ENCODE data around the gene NOCT. TPM values are rescaled to one million over a fixed set of nuclear protein-coding genes. Genes with fewer than 3 reads are reported as not detected.
A peak's percentile ranks its signal among the peaks of the same experiment; 100 is the strongest.

The NOCT gene
- polyA plus RNA-seq, 6 donors from 2014 or later: 0.41 to 4.3 (median 1.3) TPM; not detected in 1

DNA sequence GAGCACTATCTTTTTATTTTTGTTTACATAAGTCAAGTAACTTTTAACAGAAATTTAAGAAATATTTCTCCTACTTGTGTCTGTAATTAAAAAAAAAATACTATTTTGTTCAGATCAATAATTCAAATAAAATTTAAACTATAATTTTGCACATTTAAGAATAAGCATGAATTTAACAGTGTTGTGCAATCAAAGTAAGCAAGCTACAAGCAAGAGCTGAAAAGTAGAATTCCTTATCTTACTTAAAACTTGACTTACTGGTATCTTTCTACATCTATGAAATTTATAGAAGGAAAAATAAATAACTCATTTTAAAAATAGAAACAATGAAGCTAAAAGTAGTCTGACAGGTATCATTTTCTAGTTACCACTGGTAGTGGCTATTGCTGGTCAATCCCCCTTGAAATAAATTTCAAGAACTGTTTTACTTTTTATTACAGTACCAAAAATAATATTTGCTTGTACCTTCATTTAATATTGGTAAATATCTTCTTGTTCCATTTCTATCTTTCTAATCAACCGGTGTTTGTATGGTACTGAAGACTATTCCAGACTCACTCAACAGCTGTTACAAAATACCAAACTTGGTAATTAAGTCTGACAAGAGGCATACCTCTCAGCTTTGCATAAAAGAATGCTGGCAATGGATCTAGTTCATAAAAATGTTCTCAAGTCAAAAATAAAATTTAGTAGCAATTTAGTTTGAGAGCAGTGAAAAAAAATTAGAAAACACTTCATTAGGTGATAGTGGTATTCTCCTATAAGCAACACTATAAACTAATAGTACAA is 62.2 kb downstream of the NOCT start:
- Mint-ChIP-seq H3K36me3 (no peaks in the 10 kb centered on the region), H3K4me1 (peaks cover 26 to 66% (median 28%) of the 10 kb centered on the region in 3 donors), H3K9me3 (no peaks in the 10 kb centered on the region), H3K4me3 (peak overlapping the region in 1 of 8 donors; percentile 28), H3K27me3 (no peaks in the 10 kb centered on the region), H3K27ac (no peak overlapping the region)
- DNase-seq (no peak), ATAC-seq (ENCODE audit: low read depth in 2 of 2) (no peak)

DNA sequence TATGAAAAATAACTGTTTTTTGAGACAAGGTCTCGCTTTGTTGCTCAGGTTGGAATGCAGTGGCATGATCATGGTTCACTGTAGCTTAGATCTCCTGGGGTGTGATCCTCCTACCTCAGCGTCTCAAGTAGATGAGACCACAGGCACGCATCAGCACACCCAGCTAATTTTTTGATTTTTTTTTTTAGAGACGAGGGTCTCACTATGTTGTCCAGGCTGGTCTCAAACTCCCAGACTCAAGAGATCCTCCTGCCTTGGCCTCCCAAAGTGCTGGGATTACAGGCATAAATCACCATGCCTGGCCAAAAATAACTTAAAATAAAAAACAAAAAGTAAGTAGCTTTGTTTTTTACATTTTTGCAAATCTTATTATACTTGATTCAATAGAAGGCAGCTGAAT is 63.3 kb downstream of the NOCT start:
- DNase-seq (no peak), ATAC-seq (ENCODE audit: low read depth in 2 of 2) (no peak)
- H3K36me3 Mint-ChIP-seq: peaks cover 0 to 5% of the 10 kb centered on the region in 2 donors
- H3K27ac Mint-ChIP-seq: peak overlapping the region in 3 of 6 donors; percentile 29 to 79 (median 60)
- no peaks in the 10 kb centered on the region for H3K9me3 Mint-ChIP-seq
- peaks cover 26 to 65% (median 28%) of the 10 kb centered on the region in 3 donors for H3K4me1 Mint-ChIP-seq
- H3K27me3 Mint-ChIP-seq: no peaks in the 10 kb centered on the region
- H3K4me3 Mint-ChIP-seq: no peak overlapping the region

DNA sequence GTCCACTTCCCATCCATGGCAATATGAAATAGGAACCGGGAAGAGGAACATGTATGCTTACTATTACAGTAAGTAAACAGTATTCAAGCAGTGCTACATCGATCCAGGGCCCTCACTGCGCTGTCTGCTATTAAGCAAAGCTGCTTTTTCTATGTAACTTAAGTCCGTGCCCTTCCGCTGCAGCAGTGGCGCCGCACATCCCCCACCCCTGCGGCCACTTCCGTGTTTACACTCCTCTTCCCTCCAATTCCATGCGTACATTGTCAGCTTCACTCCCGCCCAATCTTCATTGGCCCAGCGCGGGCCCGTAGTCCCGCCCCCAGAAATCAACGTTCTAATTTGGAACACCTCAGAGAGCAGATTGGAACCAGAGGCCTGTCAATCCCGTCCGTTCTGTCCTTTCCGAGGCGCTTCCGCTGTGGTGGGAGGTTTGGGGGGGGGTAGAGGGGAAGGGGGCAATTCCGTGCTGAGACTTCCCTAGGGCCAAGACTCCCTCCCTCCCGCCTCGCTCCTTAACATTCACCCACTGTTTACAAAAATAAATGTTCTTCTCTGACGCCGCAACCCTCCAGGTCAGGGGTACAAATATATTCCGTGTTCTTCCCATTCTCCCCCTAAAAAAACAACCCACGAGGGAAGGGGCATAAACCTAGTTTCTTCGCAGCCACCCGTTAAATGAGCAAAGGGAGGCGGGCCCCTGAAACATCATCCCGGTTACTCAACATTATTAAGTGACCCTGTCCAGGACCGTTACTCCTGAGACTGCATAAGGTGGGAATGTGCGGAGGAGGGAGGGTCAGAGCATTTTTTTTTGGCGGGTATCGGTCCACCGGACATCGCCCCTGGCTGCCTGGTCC is 67.4 kb downstream of the NOCT start:
- Mint-ChIP-seq H3K9me3 (no peaks in the 10 kb centered on the region), H3K4me1 (peaks cover 11 to 47% (median 20%) of the 10 kb centered on the region in 3 donors), H3K36me3 (peaks cover 0 to 7% of the 10 kb centered on the region in 2 donors), H3K27ac (peak overlapping the region; percentile 86 to 99 (median 99)), H3K27me3 (no peaks in the 10 kb centered on the region), H3K4me3 (peak overlapping the region; percentile 85 to 100 (median 98))
- DNase-seq (peak; percentile 96), ATAC-seq (ENCODE audit: low read depth in 2 of 2) (peak; percentile 73 to 74)

DNA sequence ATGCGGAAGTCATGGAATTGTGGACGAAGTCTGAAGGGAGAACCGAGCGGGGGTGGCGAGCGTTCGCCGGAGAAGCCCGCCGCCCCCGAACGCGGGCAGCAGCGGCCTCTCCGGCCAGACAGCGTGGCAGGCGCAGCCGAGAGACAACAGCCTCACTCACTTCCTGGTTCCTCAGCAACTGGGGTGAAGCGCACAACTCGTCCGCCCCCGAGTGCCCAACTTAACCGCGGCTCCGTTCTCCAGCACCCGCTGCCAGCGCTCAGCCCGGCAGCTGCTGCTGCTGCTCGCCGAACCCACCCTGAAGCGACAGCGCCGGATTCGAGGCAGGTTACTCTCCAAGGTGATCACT is 68.0 kb downstream of the NOCT start:
- H3K27ac Mint-ChIP-seq: peak overlapping the region; percentile 86 to 99 (median 99)
- H3K36me3 Mint-ChIP-seq: peaks cover 0 to 7% of the 10 kb centered on the region in 2 donors
- peak overlapping the region; percentile 85 to 100 (median 98) for H3K4me3 Mint-ChIP-seq
- ATAC-seq (ENCODE audit: low read depth in 2 of 2) (peak; percentile 47 to 50), DNase-seq (peak; percentile 80)
- no peaks in the 10 kb centered on the region for H3K9me3 Mint-ChIP-seq
- H3K27me3 Mint-ChIP-seq: no peaks in the 10 kb centered on the region
- H3K4me1 Mint-ChIP-seq: peaks cover 11 to 45% (median 20%) of the 10 kb centered on the region in 3 donors

DNA sequence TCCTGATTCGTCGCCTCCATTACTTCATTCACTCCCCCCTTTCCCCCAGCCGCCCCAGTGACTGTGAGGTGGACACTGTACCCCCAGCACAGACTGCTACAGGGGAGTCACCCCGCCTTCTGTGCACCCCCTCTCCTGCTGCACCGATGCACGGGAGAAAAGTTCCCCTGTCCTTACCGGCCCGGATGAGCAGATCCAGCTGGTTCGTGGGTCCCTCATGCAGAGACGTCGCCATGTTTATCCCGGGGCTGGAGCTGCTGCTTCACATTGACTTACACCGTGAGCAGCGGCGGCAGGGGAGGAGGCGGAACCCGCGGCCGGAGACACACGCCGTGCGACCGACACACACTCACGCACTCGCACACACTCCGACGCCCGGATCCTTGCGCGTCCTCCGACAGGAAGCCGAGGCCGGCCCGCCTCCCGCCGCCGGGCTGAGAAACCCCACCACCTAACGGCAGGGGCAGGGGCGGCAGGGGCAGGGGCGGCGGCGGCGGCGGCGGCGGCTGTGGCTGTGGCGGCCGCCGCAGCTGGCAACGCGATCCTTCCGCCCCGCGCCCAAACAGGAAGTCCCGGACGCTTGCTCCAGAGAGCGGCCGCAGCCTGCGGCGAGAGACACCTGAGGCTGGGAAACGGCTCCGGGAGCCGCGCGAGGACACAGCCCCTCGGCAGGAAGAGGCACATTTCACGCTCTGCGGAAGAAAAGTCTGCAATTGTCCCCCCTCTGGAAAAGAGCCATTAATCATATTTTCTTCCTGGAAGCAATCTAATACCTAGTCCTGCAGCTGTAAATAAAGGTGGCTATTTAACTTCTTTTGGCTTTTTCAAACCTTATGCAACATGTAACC is 68.6 kb downstream of the NOCT start:
- ATAC-seq (ENCODE audit: low read depth in 2 of 2) (peak; percentile 60 to 61), DNase-seq (peak; percentile 88)
- peak overlapping the region; percentile 86 to 99 (median 99) for H3K27ac Mint-ChIP-seq
- H3K36me3 Mint-ChIP-seq: peaks cover 0 to 7% of the 10 kb centered on the region in 2 donors
- no peaks in the 10 kb centered on the region for H3K27me3 Mint-ChIP-seq
- H3K4me3 Mint-ChIP-seq: peak overlapping the region; percentile 85 to 100 (median 98)
- peaks cover 11 to 41% (median 20%) of the 10 kb centered on the region in 3 donors for H3K4me1 Mint-ChIP-seq
- no peaks in the 10 kb centered on the region for H3K9me3 Mint-ChIP-seq

DNA sequence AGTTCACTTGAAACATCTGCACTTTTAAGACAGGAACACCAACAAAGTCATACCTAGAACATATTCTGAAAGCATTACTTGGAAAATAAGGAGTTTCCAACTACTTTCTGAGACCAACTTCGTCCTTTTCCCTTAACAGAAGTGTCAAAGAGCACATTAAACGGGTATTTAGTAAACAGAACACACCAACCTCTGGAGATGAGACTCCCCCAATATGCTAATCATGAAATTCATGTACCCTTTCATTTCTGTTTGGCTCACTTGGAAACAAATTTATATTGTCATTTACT is 69.2 kb downstream of the NOCT start:
- no peak for ATAC-seq (ENCODE audit: low read depth in 2 of 2)
- Mint-ChIP-seq H3K27me3 (no peaks in the 10 kb centered on the region), H3K4me1 (peaks cover 11 to 36% (median 20%) of the 10 kb centered on the region in 3 donors), H3K9me3 (no peaks in the 10 kb centered on the region), H3K36me3 (peaks cover 0 to 7% of the 10 kb centered on the region in 2 donors), H3K27ac (peak overlapping the region; percentile 60 to 99 (median 96)), H3K4me3 (peak overlapping the region; percentile 85 to 100 (median 97))
- DNase-seq: no peak

DNA sequence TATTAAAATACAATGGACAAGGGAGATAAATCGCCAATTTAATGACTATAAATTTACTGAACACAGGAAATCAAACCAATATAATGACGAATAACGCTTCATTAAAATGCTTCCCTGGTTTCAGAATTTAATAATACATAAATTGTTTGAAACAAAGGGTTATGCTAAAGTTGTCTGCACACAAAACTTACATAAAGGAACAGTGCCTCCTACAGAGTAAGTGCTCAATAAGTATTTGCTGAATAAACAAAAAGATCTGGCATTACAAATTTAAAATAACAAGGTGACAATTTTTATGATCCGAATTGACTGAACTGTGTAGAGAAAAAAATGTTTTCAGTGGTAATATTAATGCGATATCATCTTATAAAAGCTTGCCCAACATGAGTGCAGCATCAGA is 69.6 kb downstream of the NOCT start:
- no peak for ATAC-seq (ENCODE audit: low read depth in 2 of 2)

DNA sequence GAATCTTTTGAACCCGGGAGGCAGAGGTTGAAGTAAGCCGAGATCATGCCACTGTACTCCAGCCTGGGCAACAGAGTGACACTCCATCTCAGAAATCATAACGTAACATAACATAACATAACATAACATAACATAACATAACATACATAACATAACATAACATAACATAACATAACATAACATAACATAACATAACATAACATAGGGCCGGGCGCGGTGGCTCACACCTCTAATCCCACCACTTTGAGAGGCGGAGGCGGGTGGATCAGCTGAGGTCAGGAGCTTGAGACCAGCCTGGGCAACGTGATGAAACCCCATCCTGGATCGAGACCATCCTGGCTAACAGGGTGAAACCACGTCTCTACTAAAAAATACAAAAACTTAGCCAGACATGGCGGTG is 76.7 kb downstream of the NOCT start:
- ATAC-seq (ENCODE audit: low read depth in 2 of 2): no peak
- H3K4me3 Mint-ChIP-seq: no peak overlapping the region
- H3K4me1 Mint-ChIP-seq: no peaks in the 10 kb centered on the region
- no peak for DNase-seq
- H3K36me3 Mint-ChIP-seq: no peaks in the 10 kb centered on the region
- H3K27me3 Mint-ChIP-seq: no peaks in the 10 kb centered on the region
- no peak overlapping the region for H3K27ac Mint-ChIP-seq
- no peaks in the 10 kb centered on the region for H3K9me3 Mint-ChIP-seq

More for the DNA sequence above, 69.6 kb downstream of the NOCT start:
- no peaks in the 10 kb centered on the region for H3K9me3 Mint-ChIP-seq
- no peak for DNase-seq
- peaks cover 0 to 7% of the 10 kb centered on the region in 2 donors for H3K36me3 Mint-ChIP-seq
- H3K27me3 Mint-ChIP-seq: no peaks in the 10 kb centered on the region
- H3K4me1 Mint-ChIP-seq: peaks cover 11 to 33% (median 16%) of the 10 kb centered on the region in 3 donors
- peak overlapping the region; percentile 48 to 99 (median 96) for H3K27ac Mint-ChIP-seq
- peak overlapping the region; percentile 85 to 100 (median 97) for H3K4me3 Mint-ChIP-seq

Other genes with a start within 250 kb of the NOCT start
- 10 to 100 TPM; 40.5 to 56.7 (median 45.9) TPM for gene ELF2, start 161.4 kb downstream of the NOCT start, polyA plus RNA-seq (ENCODE audit: low read depth in 6 of 6)